Epithelial cell of proximal tubule (primary cell): Measurements from ENCODE around the gene CLDND2. TPM values are rescaled to one million over a fixed set of nuclear protein-coding genes. Genes with fewer than 3 reads are reported as not detected.

ENCODE experiments used
- DNase-seq: peaks from one replicate; pipeline ENCODE4 v3.0.0-alpha.2; 2011; ENCODE audit warnings: low read depth
- H3K4me3 ChIP-seq: 2 replicates; pipeline ENCODE4 v1.5.1; 2011; ENCODE audit warnings: low read depth, mild to moderate bottlenecking, low read length
- total RNA-seq: library from RNA; depleted of rRNA; stranded (reverse); fragments of >200 nt; gene quantifications from 2 replicates; pipeline ENCODE4 v1.2.3, GENCODE V29; 2015
- TF ChIP-seq, protein P1 (sequence below): conservative IDR thresholded peaks from 2 replicates; pipeline ENCODE4 v1.5.1; 2012; ENCODE audit warnings: low read depth, mild to moderate bottlenecking, low read length

CLDND2 gene
- total RNA-seq, 1 donor from 2014 or later: not detected

DNA sequence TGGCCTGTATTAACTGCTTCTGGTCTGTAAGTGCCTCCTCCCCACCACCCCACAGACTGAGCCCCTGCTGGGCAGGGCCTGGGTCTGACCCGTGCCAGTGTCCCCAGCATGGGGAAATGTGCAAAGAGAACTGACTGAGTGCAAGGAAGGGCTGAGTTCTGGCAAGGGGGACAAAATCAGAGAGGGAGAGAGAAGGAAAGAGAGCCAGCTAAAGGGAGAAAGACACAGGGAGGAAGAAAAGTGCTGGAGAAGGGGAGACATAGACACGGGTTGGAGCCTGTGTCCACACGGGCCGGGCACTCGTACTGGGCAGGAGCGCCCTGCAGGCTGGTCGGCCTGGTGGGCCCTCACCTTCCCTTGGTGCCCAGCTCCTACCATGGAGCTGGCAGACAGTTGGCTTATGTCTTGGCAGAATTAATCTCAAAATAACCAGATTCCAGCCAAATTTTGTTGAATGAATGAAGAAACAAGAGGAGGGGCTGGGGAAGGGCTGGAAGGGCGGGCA lies 2.4 kb upstream of the CLDND2 start:
- no peak overlapping the region for H3K4me3 ChIP-seq
- no peak for DNase-seq
- TF ChIP-seq, protein P1, sequence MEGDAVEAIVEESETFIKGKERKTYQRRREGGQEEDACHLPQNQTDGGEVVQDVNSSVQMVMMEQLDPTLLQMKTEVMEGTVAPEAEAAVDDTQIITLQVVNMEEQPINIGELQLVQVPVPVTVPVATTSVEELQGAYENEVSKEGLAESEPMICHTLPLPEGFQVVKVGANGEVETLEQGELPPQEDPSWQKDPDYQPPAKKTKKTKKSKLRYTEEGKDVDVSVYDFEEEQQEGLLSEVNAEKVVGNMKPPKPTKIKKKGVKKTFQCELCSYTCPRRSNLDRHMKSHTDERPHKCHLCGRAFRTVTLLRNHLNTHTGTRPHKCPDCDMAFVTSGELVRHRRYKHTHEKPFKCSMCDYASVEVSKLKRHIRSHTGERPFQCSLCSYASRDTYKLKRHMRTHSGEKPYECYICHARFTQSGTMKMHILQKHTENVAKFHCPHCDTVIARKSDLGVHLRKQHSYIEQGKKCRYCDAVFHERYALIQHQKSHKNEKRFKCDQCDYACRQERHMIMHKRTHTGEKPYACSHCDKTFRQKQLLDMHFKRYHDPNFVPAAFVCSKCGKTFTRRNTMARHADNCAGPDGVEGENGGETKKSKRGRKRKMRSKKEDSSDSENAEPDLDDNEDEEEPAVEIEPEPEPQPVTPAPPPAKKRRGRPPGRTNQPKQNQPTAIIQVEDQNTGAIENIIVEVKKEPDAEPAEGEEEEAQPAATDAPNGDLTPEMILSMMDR: no peak

DNA sequence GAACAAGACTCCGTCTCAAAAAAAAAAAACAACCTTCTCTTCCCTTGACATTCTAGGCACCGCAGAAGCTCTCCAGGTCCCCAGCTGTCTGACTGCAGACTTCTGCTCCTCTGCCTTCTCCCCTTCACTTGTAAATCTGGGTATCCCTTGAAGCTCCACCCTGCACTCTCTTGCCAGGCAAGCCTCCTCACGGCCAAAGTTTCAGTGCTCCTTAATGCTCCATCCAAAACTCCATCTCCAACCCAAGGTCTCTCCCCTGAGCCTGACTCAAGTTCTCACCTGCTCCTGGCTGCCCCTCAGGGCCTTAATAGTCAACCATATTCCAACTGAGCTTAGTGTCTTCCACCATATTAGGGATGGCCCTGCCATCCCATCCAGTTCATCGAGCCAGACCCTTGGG lies 1.4 kb upstream of the CLDND2 start:
- DNase-seq: no peak
- no peak overlapping the region for H3K4me3 ChIP-seq

DNA sequence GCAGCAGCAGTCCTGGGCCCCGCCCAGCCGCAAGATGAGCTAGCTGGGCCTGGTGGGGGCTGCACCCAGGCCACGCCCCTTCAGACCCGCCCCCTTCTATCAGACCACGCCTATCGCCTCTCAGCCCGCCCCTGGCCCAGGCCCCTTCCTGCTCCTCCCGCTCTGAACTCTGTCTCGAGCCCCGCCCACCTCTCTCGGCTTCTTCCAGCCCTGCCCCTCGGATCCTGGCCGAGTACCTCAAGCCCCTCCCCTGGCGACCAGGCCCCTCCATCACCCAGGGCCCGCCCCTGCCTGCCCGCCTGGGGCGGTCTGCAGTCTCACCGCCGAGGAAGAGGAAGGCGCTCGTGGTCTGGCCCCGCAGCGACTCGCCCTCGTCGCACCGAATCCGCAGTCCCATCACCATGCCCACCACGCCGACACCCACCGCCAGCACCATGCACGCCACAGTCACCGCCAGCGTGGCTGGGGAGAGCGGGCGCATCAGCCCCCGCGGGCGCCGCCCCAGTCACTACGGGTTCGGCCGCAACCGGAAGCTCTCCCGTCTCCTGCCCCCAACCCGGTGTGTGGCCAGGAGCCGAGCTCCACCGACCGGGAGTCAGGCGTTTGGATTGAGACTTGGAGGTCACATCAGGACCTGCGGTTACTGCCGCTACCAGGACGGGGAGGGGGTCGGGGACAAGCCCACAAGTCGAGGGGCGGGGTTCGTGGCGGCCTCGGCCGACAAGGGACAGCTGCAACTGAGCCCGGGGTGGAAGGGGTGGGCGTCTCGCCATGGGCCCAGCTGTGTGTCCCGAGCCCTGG lies 1.0 kb downstream of the CLDND2 start:
- H3K4me3 ChIP-seq: peak overlapping the region; percentile 96
- TF ChIP-seq, protein P1: no peak

More for the DNA sequence above, 1.4 kb upstream of the CLDND2 start:
- TF ChIP-seq, protein P1: no peak

DNA sequence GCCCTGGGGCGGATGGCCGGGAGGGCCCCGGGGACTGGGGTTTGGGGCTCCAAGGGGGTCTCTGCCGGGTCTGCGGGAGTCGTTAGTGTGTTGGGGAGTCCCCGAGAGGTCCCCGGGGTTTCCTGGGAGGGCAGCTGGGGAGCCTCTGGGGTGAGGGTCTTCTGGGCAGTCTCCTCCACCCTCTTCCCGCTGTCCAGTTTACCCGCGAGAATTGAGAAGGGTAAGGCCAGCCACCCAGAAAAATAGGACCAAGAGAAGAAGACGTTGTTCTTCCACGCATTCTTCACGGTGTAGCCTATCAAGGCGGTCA lies 1.6 kb downstream of the CLDND2 start:
- TF ChIP-seq, protein P1: no peak
- peak overlapping the region; percentile 96 for H3K4me3 ChIP-seq
- no peak for DNase-seq

More for the DNA sequence above, 1.0 kb downstream of the CLDND2 start:
- DNase-seq: peak; percentile 64

DNA sequence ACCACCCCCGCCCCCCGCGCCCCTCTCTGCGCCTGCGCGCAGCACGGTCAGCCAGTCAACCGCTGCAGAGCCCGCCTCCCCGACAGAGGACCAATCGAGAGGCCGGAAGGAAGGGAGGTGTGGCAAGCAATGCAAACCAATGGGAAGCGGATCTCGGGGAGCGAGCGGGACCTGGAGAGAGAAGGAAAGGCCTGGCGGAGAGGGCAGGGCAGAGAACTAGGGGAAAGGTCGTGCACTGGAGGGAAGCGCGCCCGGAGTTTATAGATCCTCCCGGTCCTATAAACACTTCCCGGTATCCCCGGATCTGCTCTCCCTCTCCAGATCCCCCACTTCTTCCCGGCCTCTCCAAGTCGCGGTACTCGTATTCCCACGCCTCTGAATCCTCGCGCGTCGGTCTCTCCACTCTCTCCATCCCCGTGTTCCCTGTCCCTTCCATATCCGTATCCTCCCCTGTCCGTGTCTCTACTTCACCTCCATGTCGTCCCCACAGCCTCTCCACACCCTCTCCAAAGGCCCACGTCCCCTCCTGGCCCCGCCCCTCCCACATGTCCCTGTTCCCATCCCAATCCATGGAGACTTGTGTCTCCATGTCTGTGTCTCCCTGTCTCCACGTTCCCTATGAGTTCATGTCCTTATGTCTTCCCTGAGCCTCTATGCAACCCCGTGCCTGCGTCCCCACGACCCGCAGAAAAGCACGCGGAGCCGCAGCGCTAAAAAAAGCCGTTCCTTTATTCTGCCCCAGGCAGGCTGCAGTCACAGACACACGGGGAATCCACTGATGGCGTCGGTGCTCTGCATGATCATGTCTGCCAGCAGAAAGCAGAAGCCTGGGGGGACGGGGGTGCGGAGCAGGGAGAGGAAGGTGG lies 2.2 kb downstream of the CLDND2 start:
- peak; percentile 76 for DNase-seq
- TF ChIP-seq, protein P1: no peak
- H3K4me3 ChIP-seq: peak overlapping the region; percentile 96

DNA sequence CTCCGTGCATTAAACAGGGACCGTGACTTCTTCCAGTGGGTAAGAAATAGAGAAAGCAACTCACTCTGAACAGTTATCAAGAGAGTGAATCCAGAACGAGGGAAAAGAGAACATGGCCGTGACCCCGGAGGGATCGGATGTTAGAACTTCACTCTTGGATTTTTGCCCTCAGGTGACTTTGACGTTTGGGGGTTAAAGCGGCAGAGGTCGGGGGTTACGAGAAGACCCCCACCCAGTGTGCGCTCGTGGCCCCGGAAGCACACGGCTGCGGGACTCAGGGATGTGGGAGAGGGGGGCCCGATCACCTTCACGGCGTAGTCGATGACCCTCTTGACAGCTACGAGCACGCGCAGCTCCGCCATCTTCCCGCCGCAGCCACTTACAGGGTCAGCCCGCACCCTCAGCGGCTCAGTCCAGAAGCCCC lies 2.8 kb downstream of the CLDND2 start, which contains the start of gene ETFB:
Gene ETFB, minus strand, starts transcription at position 424 of the 424 bp plus-strand sequence. Its CDS starts 62 bp downstream, at position 362.
- TF ChIP-seq, protein P1: peak; percentile 0
- H3K4me3 ChIP-seq: peak within 1 kb of the TSS; percentile 96
- no peak for DNase-seq
